ENCODE data around the gene SEC14L1.

DNA sequence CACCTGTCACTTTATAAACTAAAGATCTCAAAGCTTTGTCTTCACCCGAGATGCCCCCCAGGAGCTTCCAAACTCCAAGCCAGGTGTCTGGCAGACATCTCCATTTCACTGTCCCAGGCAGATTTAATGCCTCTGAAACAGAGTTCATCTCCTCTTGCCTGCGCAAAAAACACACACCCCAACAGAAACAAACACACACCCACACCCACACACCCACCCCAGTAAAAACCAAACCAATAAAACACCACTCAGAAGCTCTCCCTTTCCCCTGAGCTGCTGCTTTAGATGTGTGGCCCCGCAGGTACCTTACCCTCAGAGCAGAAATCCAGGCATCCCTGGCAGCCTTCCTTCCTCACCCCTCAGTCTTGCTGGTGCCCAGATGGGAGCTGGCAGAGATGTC lies 14.4 kb downstream of the SEC14L1 start:
- TF ChIP-seq POLR2A (IDR thresholded peaks at IDR 0.05; ENCODE audit: low read length) (no peak), GATA1 (IDR thresholded peaks at IDR 0.05; ENCODE audit: low read depth, low read length) (no peak)

All from erythroblast (primary cell).